GM23338 (cell line): ENCODE results near the gene RBM23. TPM values are rescaled to one million over a fixed set of nuclear protein-coding genes. Genes with fewer than 3 reads are reported as not detected.

Experiments used
- CREB1 ChIP-seq: fragments of 250-450 bp; sonication (Bioruptor Pico); IDR thresholded peaks from 2 replicates; pipeline ENCODE4 v1.5.0; 2020; ENCODE audit warnings: low read depth, mild to moderate bottlenecking, moderate library complexity
- CTCF ChIP-seq, 2 experiments: fragments of 200-600 bp in 1 of 2; sonication (generic) in 1 of 2; conservative IDR thresholded peaks; 2 replicates each; pipeline versions ENCODE4 v1.5.1 to v1.6.1; 2016 to 2017; ENCODE audit warnings: antibody characterized with exemption in 2 of 2, low read depth in 2 of 2, mild to moderate bottlenecking in 2 of 2, moderate library complexity in 1 of 2
- EZH2 ChIP-seq: fragments of 200-600 bp; sonication (generic); IDR thresholded peaks from one replicate; pipeline ENCODE4 v1.8.0; 2017; ENCODE audit warnings: antibody characterized with exemption, mild to moderate bottlenecking, low read depth; ENCODE audit not compliant: unreplicated experiment
- EZH2phosphoT487 ChIP-seq: fragments of 200-600 bp; sonication (generic); IDR thresholded peaks from one replicate; pipeline ENCODE4 v1.8.1; 2018; ENCODE audit warnings: antibody characterized with exemption; ENCODE audit not compliant: unreplicated experiment
- JUNB ChIP-seq: IDR thresholded peaks from one replicate; pipeline ENCODE4 v1.6.1; 2016; ENCODE audit warnings: antibody characterized with exemption; ENCODE audit not compliant: unreplicated experiment
- NANOG ChIP-seq: IDR thresholded peaks from 2 replicates; pipeline ENCODE4 v1.6.1; 2016; ENCODE audit warnings: antibody characterized with exemption, borderline replicate concordance
- POLR2AphosphoS5 ChIP-seq: IDR thresholded peaks from 2 replicates; pipeline ENCODE4 v1.6.1; 2016; ENCODE audit warnings: antibody characterized with exemption, low read depth
- STAT1 ChIP-seq: IDR thresholded peaks from one replicate; pipeline ENCODE4 v1.6.1; 2016; ENCODE audit warnings: antibody characterized with exemption; ENCODE audit not compliant: unreplicated experiment
- ZNF331 ChIP-seq: fragments of 250-450 bp; sonication (Bioruptor Pico); IDR thresholded peaks from 2 replicates; pipeline ENCODE4 v1.5.0; 2020; ENCODE audit warnings: low read depth, mild to moderate bottlenecking, moderate library complexity
- polyA plus RNA-seq: library from polyadenylated mRNA; unstranded; fragments of >200 nt; fragmentation: Nextera tagmentation; extraction: Ambion mirVana; gene quantifications from 2 replicates; pipeline ENCODE4 v1.2.1, GENCODE V29; 2016
- total RNA-seq: library from RNA; depleted of rRNA; stranded (reverse); fragments of >200 nt; shearing (Covaris generic); gene quantifications from 2 replicates; pipeline ENCODE4 v1.2.3, GENCODE V29; 2014
- TF ChIP-seq, protein P1 (sequence below): fragments of 250-450 bp; sonication (Bioruptor Pico); IDR thresholded peaks from 2 replicates; pipeline ENCODE4 v1.5.0; 2020; ENCODE audit warnings: mild to moderate bottlenecking, moderate library complexity
- TF ChIP-seq, protein P2 (sequence below): IDR thresholded peaks from 2 replicates; pipeline ENCODE4 v1.6.1; 2016; ENCODE audit warnings: antibody characterized with exemption

RBM23 gene
- total and polyA plus RNA-seq, 2 experiments from 2014 or later = 14.4 to 52.8 TPM

DNA sequence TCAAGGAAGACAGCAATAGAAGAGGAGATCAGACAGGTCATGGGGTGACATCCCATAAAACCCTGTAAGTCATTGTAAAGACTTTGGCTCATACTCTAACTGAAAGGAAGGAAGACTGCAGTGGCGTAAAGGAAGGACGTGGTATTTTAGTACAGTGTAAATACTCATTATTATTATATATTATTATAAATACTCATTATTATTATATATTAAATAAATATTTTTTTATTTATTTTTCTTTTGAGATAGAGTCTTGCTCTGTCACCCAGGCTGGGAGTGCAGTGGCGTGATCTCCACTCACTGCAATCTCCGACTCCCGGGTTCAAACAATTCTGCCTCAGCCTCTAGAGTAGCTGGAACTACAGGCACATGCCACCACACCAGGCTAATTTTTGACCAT, 62.5 kb downstream of the RBM23 start (continued):
- TF ChIP-seq, protein P1, sequence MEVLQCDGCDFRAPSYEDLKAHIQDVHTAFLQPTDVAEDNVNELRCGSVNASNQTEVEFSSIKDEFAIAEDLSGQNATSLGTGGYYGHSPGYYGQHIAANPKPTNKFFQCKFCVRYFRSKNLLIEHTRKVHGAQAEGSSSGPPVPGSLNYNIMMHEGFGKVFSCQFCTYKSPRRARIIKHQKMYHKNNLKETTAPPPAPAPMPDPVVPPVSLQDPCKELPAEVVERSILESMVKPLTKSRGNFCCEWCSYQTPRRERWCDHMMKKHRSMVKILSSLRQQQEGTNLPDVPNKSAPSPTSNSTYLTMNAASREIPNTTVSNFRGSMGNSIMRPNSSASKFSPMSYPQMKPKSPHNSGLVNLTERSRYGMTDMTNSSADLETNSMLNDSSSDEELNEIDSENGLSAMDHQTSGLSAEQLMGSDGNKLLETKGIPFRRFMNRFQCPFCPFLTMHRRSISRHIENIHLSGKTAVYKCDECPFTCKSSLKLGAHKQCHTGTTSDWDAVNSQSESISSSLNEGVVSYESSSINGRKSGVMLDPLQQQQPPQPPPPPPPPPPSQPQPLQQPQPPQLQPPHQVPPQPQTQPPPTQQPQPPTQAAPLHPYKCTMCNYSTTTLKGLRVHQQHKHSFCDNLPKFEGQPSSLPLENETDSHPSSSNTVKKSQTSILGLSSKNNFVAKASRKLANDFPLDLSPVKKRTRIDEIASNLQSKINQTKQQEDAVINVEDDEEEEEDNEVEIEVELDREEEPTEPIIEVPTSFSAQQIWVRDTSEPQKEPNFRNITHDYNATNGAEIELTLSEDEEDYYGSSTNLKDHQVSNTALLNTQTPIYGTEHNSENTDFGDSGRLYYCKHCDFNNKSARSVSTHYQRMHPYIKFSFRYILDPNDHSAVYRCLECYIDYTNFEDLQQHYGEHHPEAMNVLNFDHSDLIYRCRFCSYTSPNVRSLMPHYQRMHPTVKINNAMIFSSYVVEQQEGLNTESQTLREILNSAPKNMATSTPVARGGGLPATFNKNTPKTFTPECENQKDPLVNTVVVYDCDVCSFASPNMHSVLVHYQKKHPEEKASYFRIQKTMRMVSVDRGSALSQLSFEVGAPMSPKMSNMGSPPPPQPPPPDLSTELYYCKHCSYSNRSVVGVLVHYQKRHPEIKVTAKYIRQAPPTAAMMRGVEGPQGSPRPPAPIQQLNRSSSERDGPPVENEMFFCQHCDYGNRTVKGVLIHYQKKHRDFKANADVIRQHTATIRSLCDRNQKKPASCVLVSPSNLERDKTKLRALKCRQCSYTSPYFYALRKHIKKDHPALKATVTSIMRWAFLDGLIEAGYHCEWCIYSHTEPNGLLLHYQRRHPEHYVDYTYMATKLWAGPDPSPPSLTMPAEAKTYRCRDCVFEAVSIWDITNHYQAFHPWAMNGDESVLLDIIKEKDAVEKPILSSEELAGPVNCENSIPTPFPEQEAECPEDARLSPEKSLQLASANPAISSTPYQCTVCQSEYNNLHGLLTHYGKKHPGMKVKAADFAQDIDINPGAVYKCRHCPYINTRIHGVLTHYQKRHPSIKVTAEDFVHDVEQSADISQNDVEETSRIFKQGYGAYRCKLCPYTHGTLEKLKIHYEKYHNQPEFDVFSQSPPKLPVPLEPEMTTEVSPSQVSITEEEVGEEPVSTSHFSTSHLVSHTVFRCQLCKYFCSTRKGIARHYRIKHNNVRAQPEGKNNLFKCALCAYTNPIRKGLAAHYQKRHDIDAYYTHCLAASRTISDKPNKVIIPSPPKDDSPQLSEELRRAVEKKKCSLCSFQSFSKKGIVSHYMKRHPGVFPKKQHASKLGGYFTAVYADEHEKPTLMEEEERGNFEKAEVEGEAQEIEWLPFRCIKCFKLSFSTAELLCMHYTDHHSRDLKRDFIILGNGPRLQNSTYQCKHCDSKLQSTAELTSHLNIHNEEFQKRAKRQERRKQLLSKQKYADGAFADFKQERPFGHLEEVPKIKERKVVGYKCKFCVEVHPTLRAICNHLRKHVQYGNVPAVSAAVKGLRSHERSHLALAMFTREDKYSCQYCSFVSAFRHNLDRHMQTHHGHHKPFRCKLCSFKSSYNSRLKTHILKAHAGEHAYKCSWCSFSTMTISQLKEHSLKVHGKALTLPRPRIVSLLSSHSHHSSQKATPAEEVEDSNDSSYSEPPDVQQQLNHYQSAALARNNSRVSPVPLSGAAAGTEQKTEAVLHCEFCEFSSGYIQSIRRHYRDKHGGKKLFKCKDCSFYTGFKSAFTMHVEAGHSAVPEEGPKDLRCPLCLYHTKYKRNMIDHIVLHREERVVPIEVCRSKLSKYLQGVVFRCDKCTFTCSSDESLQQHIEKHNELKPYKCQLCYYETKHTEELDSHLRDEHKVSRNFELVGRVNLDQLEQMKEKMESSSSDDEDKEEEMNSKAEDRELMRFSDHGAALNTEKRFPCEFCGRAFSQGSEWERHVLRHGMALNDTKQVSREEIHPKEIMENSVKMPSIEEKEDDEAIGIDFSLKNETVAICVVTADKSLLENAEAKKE (CRISPR knock-in tag) = no peak
- no peak for TF ChIP-seq POLR2AphosphoS5
- TF ChIP-seq CREB1 = no peak
- TF ChIP-seq STAT1 = no peak
- TF ChIP-seq, protein P2, sequence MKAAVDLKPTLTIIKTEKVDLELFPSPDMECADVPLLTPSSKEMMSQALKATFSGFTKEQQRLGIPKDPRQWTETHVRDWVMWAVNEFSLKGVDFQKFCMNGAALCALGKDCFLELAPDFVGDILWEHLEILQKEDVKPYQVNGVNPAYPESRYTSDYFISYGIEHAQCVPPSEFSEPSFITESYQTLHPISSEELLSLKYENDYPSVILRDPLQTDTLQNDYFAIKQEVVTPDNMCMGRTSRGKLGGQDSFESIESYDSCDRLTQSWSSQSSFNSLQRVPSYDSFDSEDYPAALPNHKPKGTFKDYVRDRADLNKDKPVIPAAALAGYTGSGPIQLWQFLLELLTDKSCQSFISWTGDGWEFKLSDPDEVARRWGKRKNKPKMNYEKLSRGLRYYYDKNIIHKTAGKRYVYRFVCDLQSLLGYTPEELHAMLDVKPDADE = no peak
- no peak for TF ChIP-seq CTCF (conservative IDR thresholded peaks at IDR 0.05; ENCODE audit: low read depth in 2 of 2)
- no peak for TF ChIP-seq EZH2
- no peak for TF ChIP-seq NANOG
- no peak for TF ChIP-seq ZNF331 (CRISPR knock-in tag)
- no peak for TF ChIP-seq JUNB
- TF ChIP-seq EZH2phosphoT487 = no peak
